ENCODE measurements around the gene FGF14. TPM values are rescaled to one million over a fixed set of nuclear protein-coding genes. Genes with fewer than 3 reads are reported as not detected.

Gene FGF14
- total RNA-seq, 1 donor from 2014 or later, result 1.4 TPM

GRCh38 chr13:102041544-102041943 is 360.3 kb downstream of the FGF14 start:
- Histone ChIP-seq H3K36me3 (no peaks in the 10 kb centered on the region), H3K27ac (no peak overlapping the region), H3K4me1 (peaks cover 5% of the 10 kb centered on the region), H3K4me2 (no peak overlapping the region), H3K9ac (no peak overlapping the region), H3F3A (ENCODE audit: low read depth) (no peaks in the 10 kb centered on the region), H3K27me3 (no peaks in the 10 kb centered on the region), H3K9me3 (ENCODE audit: low read depth) (no peaks in the 10 kb centered on the region), H2AFZ (replicated peaks) (no peak overlapping the region), H3K79me2 (ENCODE audit: low read depth) (no peaks in the 10 kb centered on the region), H3K4me3 (no peak overlapping the region), H4K20me1 (ENCODE audit: low read depth) (no peaks in the 10 kb centered on the region)
- no peak for TF ChIP-seq EZH2 (IDR thresholded peaks at IDR 0.05)
- no peak for TF ChIP-seq EZH2phosphoT487 (IDR thresholded peaks at IDR 0.05)
- TF ChIP-seq CTCF (IDR thresholded peaks at IDR 0.05), result no peak
- H3K27me3 Mint-ChIP-seq (ENCODE audit: insufficient read depth, low read depth), result no peaks in the 10 kb centered on the region
- no peaks in the 10 kb centered on the region for H3K36me3 Mint-ChIP-seq
- H3K27ac Mint-ChIP-seq, result no peak overlapping the region
- H3K4me1 Mint-ChIP-seq, result peaks cover 14% of the 10 kb centered on the region
- no peak for DNase-seq (ENCODE audit: low spot score)
- no peak overlapping the region for H3K4me3 Mint-ChIP-seq
- H3K9me3 Mint-ChIP-seq, result no peaks in the 10 kb centered on the region

- Mint-ChIP-seq H3K27me3 (ENCODE audit: insufficient read depth, low read depth) (peaks cover 2% of the 10 kb centered on the region), H3K4me1 (peaks cover 12% of the 10 kb centered on the region), H3K27ac (no peak overlapping the region), H3K4me3 (no peak overlapping the region), H3K9me3 (no peaks in the 10 kb centered on the region), H3K36me3 (no peaks in the 10 kb centered on the region)
- H3K27ac ChIP-seq, result no peak overlapping the region
- H3K27me3 ChIP-seq, result no peaks in the 10 kb centered on the region
- no peaks in the 10 kb centered on the region for H4K20me1 ChIP-seq (ENCODE audit: low read depth)
- no peaks in the 10 kb centered on the region for H3K9me3 ChIP-seq (ENCODE audit: low read depth)
- no peak overlapping the region for H3K4me3 ChIP-seq
- peaks cover under 1% of the 10 kb centered on the region for H3K4me1 ChIP-seq
- no peak for DNase-seq (ENCODE audit: low spot score)
- H3K79me2 ChIP-seq (ENCODE audit: low read depth), result no peaks in the 10 kb centered on the region
- H3K4me2 ChIP-seq, result no peak overlapping the region
- no peak overlapping the region for H2AFZ ChIP-seq (replicated peaks)
- no peaks in the 10 kb centered on the region for H3K36me3 ChIP-seq
- H3K9ac ChIP-seq, result no peak overlapping the region
- H3F3A ChIP-seq (ENCODE audit: low read depth), result no peaks in the 10 kb centered on the region
- TF ChIP-seq EZH2 (IDR thresholded peaks at IDR 0.05) (no peak), CTCF (IDR thresholded peaks at IDR 0.05) (no peak), EZH2phosphoT487 (IDR thresholded peaks at IDR 0.05) (no peak)
These were observed 361.0 kb downstream of the FGF14 start for GRCh38 chr13:102040812-102041211.

GRCh38 chr13:102039264-102039663 is 362.6 kb downstream of the FGF14 start:
- Histone ChIP-seq H3K36me3 (no peaks in the 10 kb centered on the region), H3K4me2 (no peak overlapping the region), H4K20me1 (ENCODE audit: low read depth) (no peaks in the 10 kb centered on the region), H3K27ac (no peak overlapping the region), H3F3A (ENCODE audit: low read depth) (no peaks in the 10 kb centered on the region), H3K9ac (no peak overlapping the region), H2AFZ (replicated peaks) (no peak overlapping the region), H3K79me2 (ENCODE audit: low read depth) (no peaks in the 10 kb centered on the region), H3K4me1 (peaks cover 5% of the 10 kb centered on the region), H3K9me3 (ENCODE audit: low read depth) (no peaks in the 10 kb centered on the region), H3K27me3 (no peaks in the 10 kb centered on the region), H3K4me3 (no peak overlapping the region)
- Mint-ChIP-seq H3K4me1 (peaks cover 15% of the 10 kb centered on the region), H3K9me3 (no peaks in the 10 kb centered on the region), H3K27me3 (ENCODE audit: insufficient read depth, low read depth) (peaks cover 4% of the 10 kb centered on the region), H3K36me3 (no peaks in the 10 kb centered on the region), H3K4me3 (no peak overlapping the region), H3K27ac (no peak overlapping the region)
- no peak for TF ChIP-seq CTCF (IDR thresholded peaks at IDR 0.05)
- TF ChIP-seq EZH2phosphoT487 (IDR thresholded peaks at IDR 0.05), result no peak
- TF ChIP-seq EZH2 (IDR thresholded peaks at IDR 0.05), result no peak
- DNase-seq (ENCODE audit: low spot score), result no peak

Measured in neural progenitor cell (in vitro differentiated cells).